SK-N-SH (cell line): ENCODE data around the gene TEAD4.

Experiments used
- CTCF ChIP-seq: fragments of 200-600 bp; sonication (generic); IDR thresholded peaks from 2 replicates; pipeline ENCODE4 v1.6.1; 2017; ENCODE audit warnings: antibody characterized with exemption, mild to moderate bottlenecking, moderate library complexity
- ELF1 ChIP-seq: IDR thresholded peaks from 2 replicates; pipeline ENCODE4 v1.4.0; 2012
- EP300 ChIP-seq, 2 experiments: IDR thresholded peaks; 2 replicates each; pipeline versions ENCODE4 v1.4.0 to v1.6.1; 2012; ENCODE audit warnings: borderline replicate concordance in 1 of 2, low read depth in 1 of 2, low read length in 1 of 2
- EZH2phosphoT487 ChIP-seq: fragments of 200-600 bp; sonication (generic); IDR thresholded peaks from 2 replicates; pipeline ENCODE4 v1.6.1; 2017; ENCODE audit warnings: low read depth, mixed run types, mild to moderate bottlenecking, antibody characterized with exemption, moderate library complexity, borderline replicate concordance
- JUND ChIP-seq: IDR thresholded peaks from 2 replicates; pipeline ENCODE4 v1.4.0; 2012
- MAX ChIP-seq: IDR thresholded peaks from 2 replicates; pipeline ENCODE4 v1.4.0; 2012; ENCODE audit warnings: low read depth
- NFIC ChIP-seq: IDR thresholded peaks from 2 replicates; pipeline ENCODE4 v1.4.0; 2012; ENCODE audit warnings: borderline replicate concordance
- POLR2AphosphoS5 ChIP-seq: IDR thresholded peaks from 2 replicates; pipeline ENCODE4 v1.6.1; 2012; ENCODE audit warnings: low read depth, low read length
- RAD21 ChIP-seq: IDR thresholded peaks from 2 replicates; pipeline ENCODE4 v1.6.1; 2012; ENCODE audit warnings: mild to moderate bottlenecking, low read length
- REST ChIP-seq: IDR thresholded peaks from 2 replicates; pipeline ENCODE4 v1.6.1; 2012; ENCODE audit warnings: mild to moderate bottlenecking, low read depth, low read length, moderate library complexity
- RFX5 ChIP-seq: IDR thresholded peaks from 2 replicates; pipeline ENCODE4 v1.6.1; 2012; ENCODE audit warnings: mild to moderate bottlenecking, improper control_type of control experiment, low read length
- SMC3 ChIP-seq: IDR thresholded peaks from 2 replicates; pipeline ENCODE4 v1.6.1; 2012; ENCODE audit warnings: low read depth, low read length, improper control_type of control experiment
- TCF12 ChIP-seq: IDR thresholded peaks from 2 replicates; pipeline ENCODE4 v1.4.0; 2012

GRCh38 chr12:2960390-2960956 lies 1.3 kb downstream of the TEAD4 start:
- TF ChIP-seq TCF12 (no peak), POLR2AphosphoS5 (no peak), CTCF (no peak), NFIC (no peak), EZH2phosphoT487 (no peak), SMC3 (no peak), RAD21 (no peak), REST (no peak), EP300 (IDR thresholded peaks at IDR 0.05; ENCODE audit: borderline replicate concordance in 1 of 2, low read depth in 1 of 2, low read length in 1 of 2) (no peak), JUND (no peak), ELF1 (no peak), MAX (no peak), RFX5 (no peak)
